Activated CD8-positive, alpha-beta memory T cell treated with anti-CD3 and anti-CD28 coated beads, Interleukin-2, amount 50 U/mL, for 48 hours (primary cell): ENCODE results near the gene PGP.

Source experiments
- DNase-seq: peaks from one replicate; pipeline ENCODE4 v3.0.0-alpha.2; 2020

PGP gene

DNA sequence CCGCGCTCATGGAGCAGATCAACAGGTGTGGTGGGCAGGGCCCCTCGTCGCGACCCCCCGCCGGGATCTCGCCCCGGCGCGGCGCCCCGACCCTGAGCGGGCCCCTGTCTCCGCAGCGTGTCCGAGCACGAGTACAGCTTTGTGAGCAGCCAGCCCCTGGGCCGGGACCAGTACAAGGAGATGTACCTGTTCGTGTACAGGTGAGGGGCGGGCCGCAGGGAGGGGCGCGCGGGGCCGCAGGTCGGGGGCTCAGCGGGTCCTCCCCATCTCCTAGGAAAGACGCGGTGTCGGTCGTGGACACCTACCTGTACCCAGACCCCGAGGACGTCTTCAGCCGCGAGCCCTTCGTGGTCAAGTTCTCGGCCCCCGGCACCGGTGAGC is 22.5 kb upstream of the PGP start:
- DNase-seq: peak; percentile 57

DNA sequence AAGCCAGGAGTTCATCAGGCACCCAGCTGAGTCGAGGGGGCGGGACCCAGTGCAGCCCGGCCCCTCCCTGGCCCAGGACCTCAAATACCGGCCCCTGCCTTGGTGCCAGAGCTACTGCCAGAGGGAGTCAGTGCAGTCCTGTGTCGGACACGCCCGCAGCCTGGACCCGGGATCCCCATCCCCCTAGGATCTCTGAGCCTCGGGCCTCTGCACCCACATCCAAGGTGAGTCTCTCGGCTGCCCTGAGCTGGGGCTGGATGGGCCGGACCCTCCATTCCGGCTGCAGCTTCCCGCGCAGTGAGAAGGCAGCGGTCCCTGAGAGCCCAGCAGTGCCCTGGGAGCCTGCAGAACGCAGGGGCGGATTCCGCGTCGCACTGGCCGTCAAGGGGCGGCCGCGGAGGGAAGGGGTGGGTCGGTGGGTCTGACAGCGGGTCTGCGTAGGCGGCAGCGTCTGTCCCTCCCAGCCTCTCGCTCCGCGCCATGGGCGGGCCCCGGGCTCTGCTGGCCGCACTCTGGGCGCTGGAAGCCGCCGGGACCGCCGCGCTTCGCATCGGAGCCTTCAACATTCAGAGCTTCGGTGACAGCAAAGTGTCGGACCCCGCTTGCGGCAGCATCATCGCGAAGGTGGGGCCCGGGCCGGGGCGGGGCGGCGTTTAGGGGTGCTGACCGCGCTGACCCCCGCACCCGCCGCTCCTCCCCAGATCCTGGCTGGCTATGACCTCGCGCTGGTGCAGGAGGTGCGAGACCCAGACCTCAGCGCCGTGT is 21.9 kb upstream of the PGP start, which contains the start of gene DNASE1L2:
DNASE1L2 (plus strand) TSS at position 108 of the 765 bp plus-strand sequence; CDS start at position 481, 373 bp downstream.
- peak; percentile 59 for DNase-seq

DNA sequence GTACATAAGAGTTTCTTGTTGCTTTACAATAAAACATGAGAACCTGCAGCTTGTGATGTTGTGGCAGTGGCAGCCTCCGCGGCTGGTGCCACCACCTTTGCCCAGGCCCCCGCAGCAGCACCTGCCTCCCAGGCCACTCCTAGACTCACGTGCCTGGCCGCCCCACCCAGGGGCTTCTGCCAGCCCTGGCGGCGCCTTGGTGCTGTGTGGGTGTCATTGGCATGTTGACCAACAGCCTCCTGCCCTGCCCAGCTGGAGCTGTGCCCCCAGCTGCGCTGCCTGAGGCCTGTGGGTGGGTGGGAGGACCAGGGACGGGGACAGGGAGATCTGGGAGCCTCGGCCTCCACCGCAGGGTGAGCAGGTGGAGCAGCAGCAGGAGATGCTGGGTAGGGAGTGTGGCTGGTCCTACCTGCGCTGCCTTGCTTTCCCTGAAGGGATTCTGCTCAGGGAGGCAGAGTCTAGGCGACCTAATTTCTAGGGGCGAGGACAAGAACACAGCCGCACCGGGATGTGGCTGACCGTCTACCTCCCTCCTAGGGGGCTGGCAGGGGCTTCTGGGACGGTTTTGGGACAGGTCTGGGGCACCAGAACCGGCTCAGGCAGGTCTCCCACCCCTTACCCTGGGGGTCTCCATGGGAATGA is 21.2 kb upstream of the PGP start:
- DNase-seq: peak; percentile 53

DNA sequence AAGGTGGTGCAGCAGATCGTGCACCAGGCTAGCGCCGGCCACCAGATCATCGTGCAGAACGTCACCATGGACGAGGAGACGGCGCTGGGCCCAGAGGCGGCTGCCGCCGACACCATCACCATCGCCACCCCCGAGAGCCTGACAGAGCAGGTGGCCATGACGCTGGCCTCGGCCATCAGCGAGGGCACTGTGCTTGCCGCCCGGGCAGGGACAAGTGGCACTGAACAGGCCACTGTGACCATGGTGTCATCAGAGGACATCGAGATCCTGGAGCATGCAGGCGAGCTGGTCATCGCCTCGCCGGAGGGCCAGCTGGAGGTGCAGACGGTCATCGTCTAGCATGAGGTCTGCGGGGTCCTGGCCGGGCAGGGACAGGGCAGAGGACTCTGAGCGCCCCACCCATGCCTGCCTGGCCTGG is 20.6 kb upstream of the PGP start:
- DNase-seq: no peak

DNA sequence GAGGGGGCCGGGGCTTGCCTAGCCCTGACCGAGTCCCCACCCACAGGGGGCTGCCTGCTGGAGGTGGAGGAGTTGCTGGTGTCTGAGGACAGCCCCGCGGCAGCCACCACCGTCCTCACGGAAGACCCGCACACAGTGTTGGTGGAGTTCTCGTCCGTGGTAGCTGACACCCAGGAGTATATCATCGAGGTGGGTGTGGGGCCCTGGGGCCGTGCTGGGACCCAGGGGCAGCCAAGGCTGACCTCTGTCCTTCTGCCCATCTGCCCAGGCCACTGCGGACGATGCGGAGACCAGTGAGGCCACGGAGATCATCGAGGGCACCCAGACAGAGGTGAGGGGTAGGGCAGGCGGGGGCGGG is 20.2 kb upstream of the PGP start:
- DNase-seq: no peak

DNA sequence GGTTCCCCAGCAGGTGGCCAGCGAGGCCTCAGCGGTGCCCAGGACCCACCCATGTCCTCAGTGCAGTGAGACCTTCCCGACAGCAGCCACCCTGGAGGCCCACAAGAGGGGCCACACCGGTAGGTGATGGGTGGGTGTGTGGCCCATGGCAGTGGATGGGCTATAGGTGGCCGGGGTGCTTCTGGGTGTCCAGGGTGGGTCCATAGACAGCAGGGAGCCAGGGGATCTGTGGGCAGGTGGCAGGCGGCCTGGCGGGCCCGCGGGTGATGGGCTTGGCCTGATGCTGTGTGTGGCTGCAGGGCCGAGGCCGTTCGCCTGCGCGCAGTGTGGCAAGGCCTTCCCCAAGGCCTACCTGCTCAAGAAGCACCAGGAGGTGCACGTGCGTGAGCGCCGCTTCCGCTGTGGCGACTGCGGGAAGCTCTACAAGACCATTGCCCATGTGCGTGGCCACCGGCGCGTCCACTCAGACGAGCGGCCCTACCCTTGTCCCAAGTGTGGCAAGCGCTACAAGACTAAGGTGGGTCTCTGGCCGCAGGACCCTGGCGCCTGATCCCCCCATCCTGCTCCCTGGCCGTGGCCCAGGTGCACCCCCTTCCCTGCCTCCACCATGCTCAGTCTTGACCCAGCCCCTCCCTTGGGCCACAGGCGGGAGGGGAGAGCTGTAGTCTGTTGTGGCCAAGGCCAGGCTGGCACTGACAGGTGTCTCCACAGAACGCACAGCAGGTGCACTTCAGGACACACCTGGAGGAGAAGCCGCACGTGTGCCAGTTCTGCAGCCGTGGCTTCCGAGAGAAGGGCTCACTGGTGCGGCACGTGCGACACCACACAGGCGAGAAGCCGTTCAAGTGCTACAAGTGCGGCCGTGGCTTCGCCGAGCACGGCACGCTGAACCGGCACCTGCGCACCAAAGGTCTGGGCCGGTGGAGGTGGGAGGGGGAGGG is 19.5 kb upstream of the PGP start:
- DNase-seq: no peak

DNA sequence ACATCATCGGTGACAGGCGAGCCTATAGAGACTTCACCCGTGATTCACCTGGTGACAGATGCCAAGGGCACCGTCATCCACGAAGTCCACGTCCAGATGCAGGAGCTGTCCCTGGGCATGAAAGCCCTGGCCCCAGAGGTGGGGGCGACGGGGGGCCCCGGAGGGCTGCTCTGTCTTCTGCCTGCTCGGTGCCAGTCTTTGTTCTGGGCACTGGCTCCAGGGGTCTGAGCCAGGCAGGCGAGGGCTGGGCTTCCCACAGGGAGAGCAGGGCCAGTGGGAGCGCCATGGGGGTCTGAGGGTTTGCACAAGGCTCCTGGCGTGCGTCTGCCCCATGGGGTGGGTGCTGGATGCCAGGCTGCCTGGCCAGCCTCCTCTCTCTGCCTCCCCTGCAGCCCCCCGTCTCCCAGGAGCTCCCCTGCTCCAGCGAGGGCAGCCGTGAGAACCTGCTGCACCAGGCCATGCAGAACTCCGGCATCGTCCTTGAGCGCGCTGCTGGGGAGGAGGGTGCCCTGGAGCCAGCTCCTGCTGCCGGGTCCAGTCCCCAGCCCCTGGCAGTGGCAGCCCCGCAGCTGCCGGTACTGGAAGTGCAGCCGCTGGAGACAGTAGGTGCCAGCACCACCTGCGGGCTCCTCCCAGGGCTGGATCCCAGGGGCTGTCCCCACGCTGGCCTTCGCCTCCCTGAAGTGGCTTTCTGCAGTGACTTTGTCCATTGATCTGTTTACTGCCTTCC is 18.6 kb upstream of the PGP start:
- DNase-seq: no peak

DNA sequence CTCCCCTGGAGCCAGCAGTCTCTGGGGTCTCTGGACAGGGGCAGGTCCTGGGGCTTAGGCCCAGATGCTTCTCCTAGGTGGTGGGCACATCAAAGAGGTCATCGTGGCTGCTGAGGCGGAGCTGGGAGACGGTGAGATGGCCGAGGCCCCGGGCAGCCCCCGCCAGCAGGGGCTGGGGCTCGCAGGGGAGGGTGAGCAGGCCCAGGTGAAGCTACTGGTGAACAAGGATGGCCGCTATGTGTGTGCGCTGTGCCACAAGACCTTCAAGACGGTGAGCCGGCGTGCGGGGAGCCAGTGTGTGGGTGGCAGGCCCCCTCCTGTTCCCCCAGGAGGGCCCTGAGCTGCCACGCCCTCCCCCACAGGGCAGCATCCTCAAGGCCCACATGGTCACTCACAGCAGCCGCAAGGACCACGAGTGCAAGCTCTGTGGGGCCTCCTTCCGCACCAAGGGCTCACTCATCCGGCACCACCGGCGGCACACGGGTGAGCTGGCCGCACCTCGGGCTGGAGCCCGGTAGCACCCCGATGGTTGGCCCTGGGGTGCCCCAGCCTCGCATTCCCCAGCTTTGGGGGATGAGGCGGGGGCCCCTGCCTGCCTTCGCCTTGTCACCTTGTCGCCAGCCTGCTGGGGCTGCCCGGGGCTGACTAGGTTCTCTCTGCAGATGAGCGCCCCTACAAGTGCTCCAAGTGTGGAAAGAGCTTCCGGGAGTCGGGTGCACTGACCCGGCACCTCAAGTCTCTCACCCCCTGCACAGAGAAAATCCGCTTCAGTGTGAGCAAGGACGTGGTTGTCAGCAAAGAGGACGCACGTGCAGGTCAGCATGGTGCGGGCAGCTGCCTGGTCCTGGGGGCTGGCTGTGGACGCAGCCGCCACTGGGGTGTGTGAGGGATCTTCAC is 17.7 kb upstream of the PGP start:
- no peak for DNase-seq

DNA sequence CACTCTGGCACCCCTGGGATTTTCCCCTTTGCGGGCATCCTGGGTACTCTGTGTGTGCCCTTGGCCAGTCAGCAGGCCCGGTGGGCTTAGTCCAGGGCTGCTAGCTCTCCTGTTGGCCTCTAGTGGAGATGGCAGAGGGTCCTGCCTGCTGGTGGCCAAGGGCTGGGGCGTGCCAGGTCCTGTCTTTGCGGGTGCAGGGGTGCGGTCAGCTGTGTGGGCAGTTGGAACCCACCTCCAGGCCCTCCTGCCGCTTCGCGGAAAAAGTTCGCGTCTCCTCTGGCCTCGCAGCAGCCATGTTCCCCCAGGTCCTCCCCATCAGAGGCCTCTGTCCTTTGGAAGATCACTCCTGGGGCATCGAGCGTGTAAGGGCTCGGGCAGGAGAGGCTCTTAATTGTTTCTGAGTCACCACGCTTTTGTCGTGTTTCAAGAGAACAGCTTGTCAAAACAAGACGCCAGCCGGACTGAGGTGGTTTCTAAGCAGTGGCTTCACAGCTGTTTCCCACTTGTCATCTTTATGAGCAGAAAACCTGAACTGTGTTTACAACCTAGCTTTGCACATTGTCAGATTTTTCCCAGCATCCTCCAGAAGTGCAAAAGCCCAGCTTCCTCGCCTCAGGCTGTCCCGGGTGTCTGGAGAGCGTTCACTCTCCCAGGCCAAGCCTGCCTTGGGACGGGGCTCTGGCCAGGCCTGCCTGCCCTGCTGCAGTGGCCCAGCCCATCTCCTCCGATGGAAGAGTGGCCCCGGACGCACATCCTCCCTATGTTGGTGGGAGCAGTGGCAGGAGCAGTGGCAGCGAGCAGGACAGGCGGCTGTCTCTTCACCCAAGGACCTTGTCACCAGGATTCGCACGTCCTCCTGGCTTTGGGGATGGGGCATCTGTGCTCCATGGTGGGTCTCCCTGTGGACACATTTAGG is 16.6 kb upstream of the PGP start:
- DNase-seq: no peak

DNA sequence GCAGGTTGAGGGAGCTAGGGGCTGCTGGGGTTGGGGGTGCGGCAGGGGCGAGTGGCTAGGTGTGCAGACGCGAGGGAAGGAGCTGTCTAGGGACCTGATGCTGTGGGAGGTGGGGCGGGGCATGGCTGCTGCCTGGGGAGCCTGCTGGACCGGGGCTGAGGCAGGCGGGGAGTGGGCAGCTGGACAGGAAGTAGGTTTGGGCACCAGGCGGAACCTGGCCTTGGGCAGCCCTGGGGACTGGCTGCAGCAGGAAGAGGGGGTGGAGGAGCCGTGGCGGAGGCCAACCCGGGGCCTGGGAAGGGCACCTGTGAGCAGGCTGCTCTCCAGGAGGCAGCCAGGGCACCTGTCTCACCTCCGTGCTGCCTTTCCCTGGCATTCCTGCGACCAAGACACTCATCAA is 15.7 kb upstream of the PGP start:
- DNase-seq: no peak

DNA sequence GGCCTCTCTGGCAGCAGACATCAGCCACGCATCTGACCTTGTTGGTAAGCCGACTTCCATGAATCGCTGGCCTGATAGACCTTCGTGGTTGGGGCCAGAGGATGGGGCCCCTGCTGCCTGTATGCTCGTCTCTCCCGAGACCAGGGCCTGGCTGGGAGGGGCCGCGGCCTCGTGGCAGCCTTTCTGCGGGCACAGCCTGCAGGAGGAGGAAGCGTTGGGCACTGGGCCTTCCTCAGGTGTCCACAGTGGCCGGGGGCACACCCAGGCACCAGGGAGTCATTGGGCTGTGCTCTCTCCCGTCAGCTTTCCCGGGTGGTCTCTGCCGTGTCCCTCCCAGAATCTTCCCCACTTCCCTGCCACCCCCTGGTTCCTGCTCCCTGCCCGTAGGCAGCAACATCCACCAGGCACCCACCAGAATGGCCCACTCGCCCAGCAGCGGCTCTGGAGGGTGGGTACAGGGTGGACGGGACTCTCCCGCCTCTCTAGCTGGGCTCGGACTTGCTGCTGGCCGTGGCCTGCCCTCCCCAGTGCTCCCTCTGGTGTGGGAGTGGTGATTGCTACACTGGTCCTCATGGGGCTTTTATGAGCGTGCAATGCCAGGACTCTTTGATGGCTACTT is 15.1 kb upstream of the PGP start:
- DNase-seq: no peak

DNA sequence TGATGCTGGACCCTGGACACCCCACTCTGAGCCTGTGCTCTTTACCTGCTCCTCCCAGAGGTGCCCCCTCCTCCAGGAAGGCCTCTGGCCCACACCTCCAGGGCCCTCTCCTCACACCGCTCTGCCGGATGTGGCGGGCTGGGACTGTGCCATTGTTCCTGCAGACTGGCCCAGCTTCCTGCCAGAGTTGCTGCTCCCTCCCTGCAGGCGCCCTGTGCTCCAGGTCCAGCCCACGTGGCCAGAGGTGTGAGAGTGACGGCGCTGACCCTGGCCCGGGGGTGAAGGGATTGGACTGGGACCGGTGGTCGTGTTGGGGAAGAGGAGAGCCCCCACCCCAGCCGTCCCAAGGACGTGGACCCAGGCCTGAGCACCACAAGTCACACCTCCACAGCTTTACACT is 14.5 kb upstream of the PGP start:
- no peak for DNase-seq

DNA sequence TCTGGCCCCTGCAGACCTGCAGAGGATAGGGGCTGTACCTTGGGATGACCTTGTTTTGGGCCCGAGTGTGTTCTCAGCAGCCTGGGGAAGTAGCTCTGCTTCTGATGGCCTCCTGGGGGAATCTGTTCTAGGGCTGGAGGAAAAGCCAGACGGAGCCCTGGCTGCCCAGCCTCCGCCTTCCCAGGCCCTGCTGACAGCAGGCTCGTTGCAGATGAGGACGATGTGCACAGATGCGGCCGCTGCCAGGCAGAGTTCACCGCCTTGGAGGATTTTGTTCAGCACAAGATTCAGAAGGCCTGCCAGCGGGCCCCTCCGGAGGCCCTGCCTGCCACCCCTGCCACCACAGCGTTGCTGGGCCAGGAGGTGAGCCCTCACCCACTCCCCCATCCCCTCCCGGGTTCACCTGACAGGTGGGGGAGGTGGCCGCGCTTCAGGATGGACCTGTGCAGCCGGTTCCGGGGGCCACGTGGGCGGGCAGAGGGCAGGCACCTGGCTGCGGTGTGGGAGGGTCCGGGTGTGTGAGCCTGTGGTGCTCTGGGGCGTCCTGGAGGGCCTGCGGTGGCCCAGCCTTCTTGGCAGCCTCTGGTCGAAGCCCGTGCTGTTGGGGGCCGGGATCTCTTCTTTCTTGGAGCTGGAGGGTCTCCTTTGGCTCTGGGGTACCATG is 13.7 kb upstream of the PGP start:
- no peak for DNase-seq

DNA sequence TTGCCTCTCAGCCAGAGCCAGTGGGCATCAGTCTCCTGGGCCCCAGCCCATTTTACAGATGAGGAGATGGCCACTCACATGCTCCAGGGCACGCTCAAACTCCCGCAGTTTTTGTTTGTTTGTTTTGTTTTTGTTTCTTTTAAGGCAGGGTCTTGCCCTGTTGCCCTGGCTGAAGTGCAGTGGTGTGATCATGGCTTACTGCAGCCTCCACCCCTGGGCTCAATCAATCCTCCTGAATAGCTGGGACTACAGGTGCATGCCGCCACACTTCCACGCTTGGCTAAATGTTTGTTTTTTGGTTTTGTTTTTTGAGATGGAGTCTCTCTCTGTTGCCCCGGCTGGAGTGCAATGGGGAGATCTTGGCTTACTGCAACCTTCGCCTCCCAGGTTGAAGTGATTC is 12.3 kb upstream of the PGP start:
- DNase-seq: no peak

DNA sequence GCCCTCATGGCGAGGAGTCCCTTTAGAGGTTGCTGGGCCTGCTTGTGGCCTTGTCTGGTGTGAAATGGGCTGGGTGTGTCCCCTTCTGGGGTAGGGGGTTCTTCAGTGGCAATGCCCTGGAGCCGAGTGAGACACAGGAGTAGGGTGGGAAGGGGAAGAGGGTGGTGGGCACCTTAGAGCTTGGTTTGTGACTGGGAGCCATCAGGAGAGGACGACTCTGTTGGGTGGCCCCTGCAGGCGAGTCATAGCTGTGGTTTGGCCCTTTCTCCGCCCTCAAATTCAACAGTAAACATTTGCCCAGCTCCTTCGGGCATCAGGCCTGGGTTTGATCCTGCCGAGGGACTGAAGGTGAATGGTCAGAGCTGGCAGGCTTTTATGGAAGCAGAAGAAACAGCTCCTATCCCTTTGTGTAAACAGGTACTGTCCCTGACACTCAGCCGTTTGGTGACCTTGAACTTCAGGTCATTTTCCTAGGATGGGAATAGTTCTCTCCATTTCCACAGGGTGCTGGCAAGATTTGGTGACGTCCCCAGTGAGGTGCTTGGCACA is 11.7 kb upstream of the PGP start:
- DNase-seq: no peak

DNA sequence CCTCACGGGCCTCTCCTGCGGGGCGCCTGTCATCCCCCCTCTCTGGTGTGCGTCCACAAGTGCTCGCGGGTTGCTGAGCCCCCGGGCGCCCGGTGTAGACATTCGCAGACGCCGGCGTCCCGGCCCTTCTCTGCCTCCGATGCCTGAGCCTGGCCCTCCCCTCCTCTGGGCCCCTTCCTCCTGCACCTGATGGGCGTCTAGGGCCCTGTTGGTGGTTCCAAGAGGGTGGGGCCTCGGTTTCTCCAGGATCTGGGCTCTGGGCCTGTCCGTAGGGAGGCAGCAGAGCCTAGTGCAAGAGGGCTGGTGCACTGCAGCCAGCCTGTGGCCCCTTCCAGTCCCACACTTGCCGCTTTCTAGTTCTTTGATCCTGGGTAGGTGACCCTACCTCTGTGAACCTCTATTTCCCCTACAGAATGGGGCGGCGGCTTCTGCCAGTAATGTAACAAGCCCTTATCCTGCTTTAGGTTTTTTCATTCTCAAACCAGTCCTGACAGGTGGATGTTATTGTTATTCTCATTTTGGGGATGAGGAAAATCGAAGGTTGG is 9.4 kb upstream of the PGP start:
- no peak for DNase-seq

DNA sequence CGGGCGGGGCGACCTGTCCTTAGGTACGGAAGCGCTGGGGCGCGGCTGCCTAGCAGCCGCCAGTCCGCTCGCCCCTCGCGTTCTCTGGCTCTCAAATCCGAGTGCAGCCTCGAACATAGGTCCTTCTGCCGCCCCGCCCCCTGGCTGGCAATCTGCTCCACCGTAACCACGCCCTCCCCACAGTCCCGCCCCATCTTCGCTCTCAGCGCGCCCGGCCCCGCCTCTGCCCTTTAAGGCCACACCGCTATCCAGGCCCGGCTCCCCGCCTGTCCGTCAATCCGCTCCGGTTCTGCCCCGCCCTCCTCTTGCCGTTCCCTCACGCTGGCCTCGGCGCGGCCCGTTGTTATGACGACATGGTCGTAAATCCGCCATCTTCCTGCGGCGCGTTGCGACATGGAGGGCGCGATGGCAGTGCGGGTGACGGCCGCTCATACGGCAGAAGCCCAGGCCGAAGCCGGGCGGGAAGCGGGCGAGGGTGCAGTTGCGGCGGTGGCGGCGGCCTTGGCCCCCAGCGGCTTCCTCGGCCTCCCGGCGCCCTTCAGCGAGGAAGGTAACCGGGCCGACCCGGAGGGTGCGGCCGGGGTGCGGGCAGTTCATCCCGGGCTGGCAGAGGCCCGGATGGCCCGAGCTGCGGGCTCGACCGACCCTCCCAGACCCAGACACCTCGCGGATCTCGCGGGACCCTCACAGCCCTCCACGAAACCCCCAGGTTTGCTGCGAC is 8.7 kb upstream of the PGP start, which contains the start of gene E4F1:
E4F1 (plus strand) TSS at position 371 of the 721 bp plus-strand sequence; CDS start at position 394, 23 bp downstream.
- peak; percentile 99 for DNase-seq

DNA sequence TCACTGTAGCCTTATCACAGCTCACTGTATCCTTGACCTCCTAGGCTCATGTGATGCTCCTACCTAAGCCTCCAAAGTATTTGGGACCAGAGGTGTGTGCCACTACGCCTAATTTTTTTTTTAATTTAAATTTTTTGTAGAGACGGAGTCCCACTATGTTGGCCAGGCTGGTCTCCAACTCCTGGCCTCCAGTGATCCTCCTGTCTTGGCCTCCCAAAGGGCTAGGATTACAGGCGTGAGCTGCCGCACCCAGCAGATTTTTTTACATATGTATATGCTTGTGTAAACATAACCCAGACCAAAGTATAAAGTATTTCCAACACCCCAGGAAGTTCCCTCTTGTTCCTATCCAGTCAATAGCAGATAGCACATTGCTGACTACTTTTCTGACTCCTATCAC is 1.7 kb upstream of the PGP start:
- no peak for DNase-seq
